Anterior cingulate cortex (tissue), 58 donors: ENCODE data around the gene AVEN.
A peak's percentile ranks its signal among the peaks of the same experiment; 100 is the strongest.
"Not testable (repeated sequence)": the region's sequence is repeated elsewhere in the genome, so short reads cannot be mapped to it uniquely, and the experiment has no call there.

Source experiments
- DNase-seq, 58 donors: peaks; one replicate each; lab custom pipeline; 2025; lab: John Stamatoyannopoulos, UW

Gene AVEN

GRCh38 chr15:34038871-34039789 lies at the start of gene AVEN:
TSS of gene AVEN (minus strand) at chr15:34039204. CDS start at chr15:34039046, 158 bp downstream.
- DNase-seq, result peak in 35 of 58 donors; percentile 4 to 81 (median 38)

GRCh38 chr15:34085746-34086145 lies 46.7 kb upstream of the AVEN start:
- peak in 7 of 58 donors; percentile 2 to 17 (median 4) for DNase-seq

- DNase-seq, result peak in 25 of 58 donors; percentile 1 to 31 (median 12)
Observed at GRCh38 chr15:34084086-34084485, 45.1 kb upstream of the AVEN start.

- DNase-seq, result no peak
Observed at GRCh38 chr15:34079904-34080303, 40.9 kb upstream of the AVEN start.

- DNase-seq, result no peak
Observed at GRCh38 chr15:34078900-34079299, 39.9 kb upstream of the AVEN start.

- DNase-seq, result no peak
Observed at GRCh38 chr15:34076785-34077184, 37.8 kb upstream of the AVEN start.

- no peak for DNase-seq
Observed at GRCh38 chr15:34070003-34070402, 31.0 kb upstream of the AVEN start.

GRCh38 chr15:34065941-34066340 lies 26.9 kb upstream of the AVEN start:
- DNase-seq, result no peak

GRCh38 chr15:34065261-34065660 lies 26.3 kb upstream of the AVEN start:
- no peak for DNase-seq

- DNase-seq, result no peak
Observed at GRCh38 chr15:34064438-34064837, 25.4 kb upstream of the AVEN start.

- DNase-seq, result no peak
Observed at GRCh38 chr15:34059946-34060345, 20.9 kb upstream of the AVEN start.

- no peak for DNase-seq
Observed at GRCh38 chr15:34059476-34059875, 20.5 kb upstream of the AVEN start.

- DNase-seq, result no peak
Observed at GRCh38 chr15:34056911-34057310, 17.9 kb upstream of the AVEN start.

- DNase-seq, result no peak
Observed at GRCh38 chr15:34055868-34056595, 17.0 kb upstream of the AVEN start.

GRCh38 chr15:34054081-34054707 lies 15.2 kb upstream of the AVEN start:
- DNase-seq, result no peak

GRCh38 chr15:34050385-34050784 lies 11.4 kb upstream of the AVEN start:
- not testable (repeated sequence) for DNase-seq

GRCh38 chr15:34049112-34049511 lies 10.1 kb upstream of the AVEN start:
- no peak for DNase-seq

- no peak for DNase-seq
Observed at GRCh38 chr15:34047893-34048775, 9.1 kb upstream of the AVEN start.

- no peak for DNase-seq
Observed at GRCh38 chr15:34046471-34047145, 7.6 kb upstream of the AVEN start.
